Liver (tissue), 9 donors: Measurements from ENCODE around the gene PNLIPRP1. TPM values are rescaled to one million over a fixed set of nuclear protein-coding genes. Genes with fewer than 3 reads are reported as not detected.

ENCODE experiments used
- DNase-seq: peaks from one replicate; pipeline ENCODE4 v3.0.0-alpha.2; 2017; ENCODE audit warnings: low spot score
- H3K27ac ChIP-seq, 2 donors: one replicate each; pipeline ENCODE4 v1.7.0; 2013; ENCODE audit warnings: inconsistent platforms in 2 of 2, low read length in 2 of 2, control low read depth in 1 of 2, low read depth in 1 of 2, mild to moderate bottlenecking in 1 of 2
- H3K27me3 ChIP-seq, 4 donors: one replicate each; pipeline versions ENCODE4 v1.6.1 to v1.7.0; 2013; ENCODE audit warnings: low read length in 3 of 4, inconsistent platforms in 1 of 4, mild to moderate bottlenecking in 1 of 4, moderate library complexity in 1 of 4; ENCODE audit not compliant: control insufficient read depth in 4 of 4, insufficient read depth in 4 of 4
- H3K36me3 ChIP-seq, 4 donors: one replicate each; pipeline versions ENCODE4 v1.6.1 to v1.7.0; 2013; ENCODE audit warnings: low read length in 3 of 4, mild to moderate bottlenecking in 3 of 4, low read depth in 1 of 4, moderate library complexity in 1 of 4; ENCODE audit not compliant: control insufficient read depth in 4 of 4, insufficient read depth in 3 of 4
- H3K4me1 ChIP-seq, 4 donors: one replicate each; pipeline versions ENCODE4 v1.6.1 to v1.7.0; 2013; ENCODE audit warnings: low read length in 3 of 4, mild to moderate bottlenecking in 3 of 4, moderate library complexity in 1 of 4; ENCODE audit not compliant: control insufficient read depth in 4 of 4, insufficient read depth in 4 of 4
- H3K4me3 ChIP-seq, 3 donors: one replicate each; pipeline versions ENCODE4 v1.6.1 to v1.7.0; 2013; ENCODE audit warnings: low read length in 3 of 3, control low read depth in 1 of 3, low read depth in 1 of 3, mild to moderate bottlenecking in 1 of 3
- H3K9ac ChIP-seq, 2 donors: one replicate each; pipeline ENCODE4 v1.7.0; 2013; ENCODE audit warnings: low read length in 2 of 2, mild to moderate bottlenecking in 2 of 2, moderate library complexity in 2 of 2, control low read depth in 1 of 2, low read depth in 1 of 2
- H3K9me3 ChIP-seq, 4 donors: one replicate each; pipeline versions ENCODE4 v1.6.1 to v1.7.0; 2013; ENCODE audit warnings: low read length in 3 of 4; ENCODE audit not compliant: control insufficient read depth in 4 of 4
- FOXA1 ChIP-seq: IDR thresholded peaks from 2 replicates; pipeline ENCODE4 v1.6.1; 2016; ENCODE audit warnings: antibody characterized with exemption
- FOXA2 ChIP-seq: IDR thresholded peaks from 2 replicates; pipeline ENCODE4 v1.6.1; 2016; ENCODE audit warnings: antibody characterized with exemption
- GABPA ChIP-seq, 2 donors: IDR thresholded peaks in 1 of 2; conservative IDR thresholded peaks in 1 of 2; 2 replicates each; pipeline ENCODE4 v1.6.1; 2016; ENCODE audit warnings: antibody characterized with exemption in 2 of 2, mild to moderate bottlenecking in 1 of 2, moderate library complexity in 1 of 2
- HNF4G ChIP-seq: IDR thresholded peaks from 2 replicates; pipeline ENCODE4 v1.6.1; 2016; ENCODE audit warnings: antibody characterized with exemption
- RXRA ChIP-seq, 2 donors: IDR thresholded peaks; 2 replicates each; pipeline ENCODE4 v1.6.1; 2017 to 2018; ENCODE audit warnings: antibody characterized with exemption in 2 of 2, mild to moderate bottlenecking in 1 of 2
- SP1 ChIP-seq: IDR thresholded peaks from 2 replicates; pipeline ENCODE4 v1.6.1; 2018; ENCODE audit warnings: antibody characterized with exemption, mild to moderate bottlenecking
- TAF1 ChIP-seq: conservative IDR thresholded peaks from 2 replicates; pipeline ENCODE4 v1.6.1; 2016; ENCODE audit warnings: antibody characterized with exemption, mild to moderate bottlenecking
- WGBS: extraction: QIAGEN DNeasy Blood & Tissue Kit; methylation state at CpG from one replicate; pipeline ENCODE4 v1.1.7; 2013; 5-methylcytosine and 5-hydroxymethylcytosine counted together
- polyA plus RNA-seq, 2 donors: library from polyadenylated mRNA; stranded (reverse) in 1 of 2; unstranded in 1 of 2; fragments of 200-250 nt in 1 of 2; fragments of >200 nt in 1 of 2; fragmentation: Nextera tagmentation in 1 of 2; extraction: Ambion mirVana in 1 of 2; gene quantifications; one replicate each; pipeline versions ENCODE4 v1.2.1 to v1.2.3, GENCODE V29; 2013 to 2015
- total RNA-seq, 2 donors: library from RNA; depleted of rRNA; stranded (reverse); fragments of >200 nt; gene quantifications; one replicate each; pipeline ENCODE4 v1.2.3, GENCODE V29; 2014
- TF ChIP-seq, protein P1 (sequence below): IDR thresholded peaks from 2 replicates; pipeline ENCODE4 v1.6.1; 2016; ENCODE audit warnings: antibody characterized with exemption
- TF ChIP-seq, protein P2 (sequence below): IDR thresholded peaks from 2 replicates; pipeline ENCODE4 v1.6.1; 2016; ENCODE audit warnings: antibody characterized with exemption
- TF ChIP-seq, protein P3 (sequence below): IDR thresholded peaks from 2 replicates; pipeline ENCODE4 v1.6.1; 2016; ENCODE audit warnings: antibody characterized with exemption
- TF ChIP-seq, protein P4 (sequence below): fragments of 150-350 bp; IDR thresholded peaks from 2 replicates; pipeline ENCODE4 v1.5.1; 2017; ENCODE audit warnings: improper control_type of control experiment, low read depth, low read length; ENCODE audit not compliant: missing input control
- TF ChIP-seq, protein P5 (sequence below): IDR thresholded peaks from 2 replicates; pipeline ENCODE4 v1.6.1; 2016; ENCODE audit warnings: antibody characterized with exemption, mild to moderate bottlenecking
- donor health status: healthy.
- donor health status: healthy.
- donor health status: healthy.
- donor health status: healthy.
- donor health status: healthy.

PNLIPRP1 gene
- total and polyA plus RNA-seq, 4 donors: not detected

DNA sequence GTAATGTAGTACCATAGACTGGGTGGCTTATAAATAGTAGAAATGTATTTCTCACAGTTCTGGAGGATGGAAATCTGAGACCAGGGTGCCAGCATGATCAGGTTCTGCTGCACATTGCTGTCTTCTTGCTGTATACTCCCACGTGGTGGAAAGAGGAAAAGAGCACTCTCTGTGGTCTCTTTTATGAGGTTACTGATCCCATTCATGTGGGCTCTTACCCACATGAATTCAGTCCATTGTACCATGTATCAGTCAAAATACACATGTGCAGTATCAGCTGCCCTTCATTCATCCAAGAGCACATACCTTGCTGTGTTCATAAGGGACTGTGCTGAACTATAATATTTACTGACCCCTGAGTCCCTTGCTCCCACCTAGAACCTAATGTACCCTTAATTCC is 47.1 kb downstream of the PNLIPRP1 start (continued):
- TF ChIP-seq, protein P1, sequence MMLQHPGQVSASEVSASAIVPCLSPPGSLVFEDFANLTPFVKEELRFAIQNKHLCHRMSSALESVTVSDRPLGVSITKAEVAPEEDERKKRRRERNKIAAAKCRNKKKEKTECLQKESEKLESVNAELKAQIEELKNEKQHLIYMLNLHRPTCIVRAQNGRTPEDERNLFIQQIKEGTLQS: no peak
- TF ChIP-seq, protein P2, sequence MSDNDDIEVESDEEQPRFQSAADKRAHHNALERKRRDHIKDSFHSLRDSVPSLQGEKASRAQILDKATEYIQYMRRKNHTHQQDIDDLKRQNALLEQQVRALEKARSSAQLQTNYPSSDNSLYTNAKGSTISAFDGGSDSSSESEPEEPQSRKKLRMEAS: no peak
- no peak for TF ChIP-seq RXRA (IDR thresholded peaks at IDR 0.05)
- TF ChIP-seq, protein P3, sequence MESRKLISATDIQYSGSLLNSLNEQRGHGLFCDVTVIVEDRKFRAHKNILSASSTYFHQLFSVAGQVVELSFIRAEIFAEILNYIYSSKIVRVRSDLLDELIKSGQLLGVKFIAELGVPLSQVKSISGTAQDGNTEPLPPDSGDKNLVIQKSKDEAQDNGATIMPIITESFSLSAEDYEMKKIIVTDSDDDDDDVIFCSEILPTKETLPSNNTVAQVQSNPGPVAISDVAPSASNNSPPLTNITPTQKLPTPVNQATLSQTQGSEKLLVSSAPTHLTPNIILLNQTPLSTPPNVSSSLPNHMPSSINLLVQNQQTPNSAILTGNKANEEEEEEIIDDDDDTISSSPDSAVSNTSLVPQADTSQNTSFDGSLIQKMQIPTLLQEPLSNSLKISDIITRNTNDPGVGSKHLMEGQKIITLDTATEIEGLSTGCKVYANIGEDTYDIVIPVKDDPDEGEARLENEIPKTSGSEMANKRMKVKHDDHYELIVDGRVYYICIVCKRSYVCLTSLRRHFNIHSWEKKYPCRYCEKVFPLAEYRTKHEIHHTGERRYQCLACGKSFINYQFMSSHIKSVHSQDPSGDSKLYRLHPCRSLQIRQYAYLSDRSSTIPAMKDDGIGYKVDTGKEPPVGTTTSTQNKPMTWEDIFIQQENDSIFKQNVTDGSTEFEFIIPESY: no peak

DNA sequence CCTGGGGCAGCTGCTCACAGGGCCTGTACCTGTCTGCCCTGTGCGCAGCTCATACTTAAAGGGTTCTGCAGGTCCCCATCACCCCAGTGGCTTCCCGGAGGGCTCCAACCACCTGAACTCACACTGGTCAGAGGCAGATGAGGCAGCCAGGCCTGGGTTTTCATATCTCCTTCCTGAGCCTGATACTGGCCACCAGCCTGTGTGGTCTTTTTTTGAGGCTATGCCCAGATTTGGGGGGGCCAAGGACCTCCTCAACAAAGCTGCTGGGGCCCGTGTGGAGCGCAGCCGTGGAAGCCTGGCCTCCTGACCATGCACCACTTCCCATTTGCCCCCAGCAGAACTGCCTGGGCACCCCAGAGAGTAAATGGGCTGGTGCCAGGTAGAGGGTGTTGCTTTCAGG is 55.7 kb downstream of the PNLIPRP1 start:
- no peak overlapping the region for H3K9ac ChIP-seq
- WGBS: 95% methylated on average over 5 of the region's 5 CpGs
- no peak overlapping the region for H3K4me3 ChIP-seq
- TF ChIP-seq SP1: no peak
- no peak for TF ChIP-seq FOXA1
- TF ChIP-seq, protein P3: no peak
- TF ChIP-seq GABPA (IDR thresholded peaks at IDR 0.05 in 1 of 2, conservative IDR thresholded peaks at IDR 0.05 in 1 of 2): no peak
- no peak for TF ChIP-seq TAF1
- TF ChIP-seq, protein P2: no peak
- TF ChIP-seq FOXA2: no peak
- TF ChIP-seq, protein P4, sequence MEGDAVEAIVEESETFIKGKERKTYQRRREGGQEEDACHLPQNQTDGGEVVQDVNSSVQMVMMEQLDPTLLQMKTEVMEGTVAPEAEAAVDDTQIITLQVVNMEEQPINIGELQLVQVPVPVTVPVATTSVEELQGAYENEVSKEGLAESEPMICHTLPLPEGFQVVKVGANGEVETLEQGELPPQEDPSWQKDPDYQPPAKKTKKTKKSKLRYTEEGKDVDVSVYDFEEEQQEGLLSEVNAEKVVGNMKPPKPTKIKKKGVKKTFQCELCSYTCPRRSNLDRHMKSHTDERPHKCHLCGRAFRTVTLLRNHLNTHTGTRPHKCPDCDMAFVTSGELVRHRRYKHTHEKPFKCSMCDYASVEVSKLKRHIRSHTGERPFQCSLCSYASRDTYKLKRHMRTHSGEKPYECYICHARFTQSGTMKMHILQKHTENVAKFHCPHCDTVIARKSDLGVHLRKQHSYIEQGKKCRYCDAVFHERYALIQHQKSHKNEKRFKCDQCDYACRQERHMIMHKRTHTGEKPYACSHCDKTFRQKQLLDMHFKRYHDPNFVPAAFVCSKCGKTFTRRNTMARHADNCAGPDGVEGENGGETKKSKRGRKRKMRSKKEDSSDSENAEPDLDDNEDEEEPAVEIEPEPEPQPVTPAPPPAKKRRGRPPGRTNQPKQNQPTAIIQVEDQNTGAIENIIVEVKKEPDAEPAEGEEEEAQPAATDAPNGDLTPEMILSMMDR: no peak
- no peak for TF ChIP-seq HNF4G
- TF ChIP-seq, protein P5, sequence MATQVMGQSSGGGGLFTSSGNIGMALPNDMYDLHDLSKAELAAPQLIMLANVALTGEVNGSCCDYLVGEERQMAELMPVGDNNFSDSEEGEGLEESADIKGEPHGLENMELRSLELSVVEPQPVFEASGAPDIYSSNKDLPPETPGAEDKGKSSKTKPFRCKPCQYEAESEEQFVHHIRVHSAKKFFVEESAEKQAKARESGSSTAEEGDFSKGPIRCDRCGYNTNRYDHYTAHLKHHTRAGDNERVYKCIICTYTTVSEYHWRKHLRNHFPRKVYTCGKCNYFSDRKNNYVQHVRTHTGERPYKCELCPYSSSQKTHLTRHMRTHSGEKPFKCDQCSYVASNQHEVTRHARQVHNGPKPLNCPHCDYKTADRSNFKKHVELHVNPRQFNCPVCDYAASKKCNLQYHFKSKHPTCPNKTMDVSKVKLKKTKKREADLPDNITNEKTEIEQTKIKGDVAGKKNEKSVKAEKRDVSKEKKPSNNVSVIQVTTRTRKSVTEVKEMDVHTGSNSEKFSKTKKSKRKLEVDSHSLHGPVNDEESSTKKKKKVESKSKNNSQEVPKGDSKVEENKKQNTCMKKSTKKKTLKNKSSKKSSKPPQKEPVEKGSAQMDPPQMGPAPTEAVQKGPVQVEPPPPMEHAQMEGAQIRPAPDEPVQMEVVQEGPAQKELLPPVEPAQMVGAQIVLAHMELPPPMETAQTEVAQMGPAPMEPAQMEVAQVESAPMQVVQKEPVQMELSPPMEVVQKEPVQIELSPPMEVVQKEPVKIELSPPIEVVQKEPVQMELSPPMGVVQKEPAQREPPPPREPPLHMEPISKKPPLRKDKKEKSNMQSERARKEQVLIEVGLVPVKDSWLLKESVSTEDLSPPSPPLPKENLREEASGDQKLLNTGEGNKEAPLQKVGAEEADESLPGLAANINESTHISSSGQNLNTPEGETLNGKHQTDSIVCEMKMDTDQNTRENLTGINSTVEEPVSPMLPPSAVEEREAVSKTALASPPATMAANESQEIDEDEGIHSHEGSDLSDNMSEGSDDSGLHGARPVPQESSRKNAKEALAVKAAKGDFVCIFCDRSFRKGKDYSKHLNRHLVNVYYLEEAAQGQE: no peak
- H3K36me3 ChIP-seq: no peaks in the 10 kb centered on the region
- no peak overlapping the region for H3K27ac ChIP-seq
- no peaks in the 10 kb centered on the region for H3K4me1 ChIP-seq
- no peaks in the 10 kb centered on the region for H3K27me3 ChIP-seq
- DNase-seq: no peak
- peaks cover 0 to 3% (median 1%) of the 10 kb centered on the region in 4 donors for H3K9me3 ChIP-seq
